HCT116 (cell line): Measurements from ENCODE around the gene CLDN15.

Experiments
- CEBPB ChIP-seq: IDR thresholded peaks from 2 replicates; pipeline ENCODE4 v1.6.1; 2012; ENCODE audit warnings: low read depth
- EZH2 ChIP-seq: fragments of 200-600 bp; sonication (generic); IDR thresholded peaks from 2 replicates; pipeline ENCODE4 v1.6.1; 2017; ENCODE audit warnings: antibody characterized with exemption, mixed run types
- EZH2phosphoT487 ChIP-seq: fragments of 200-600 bp; IDR thresholded peaks from 2 replicates; pipeline ENCODE4 v1.6.1; 2018; ENCODE audit warnings: antibody characterized with exemption, borderline replicate concordance
- FOSL1 ChIP-seq: IDR thresholded peaks from 2 replicates; pipeline ENCODE4 v1.6.1; 2012; ENCODE audit warnings: low read depth
- POLR2A ChIP-seq: IDR thresholded peaks from 2 replicates; pipeline ENCODE4 v1.7.0; 2011; ENCODE audit warnings: borderline replicate concordance; ENCODE audit not compliant: insufficient read depth, insufficient read length; ENCODE audit errors: extremely low read depth
- POLR2AphosphoS5 ChIP-seq: IDR thresholded peaks from 2 replicates; pipeline ENCODE4 v1.6.1; 2011; ENCODE audit warnings: mild to moderate bottlenecking, low read depth, low read length, moderate library complexity
- SP1 ChIP-seq: IDR thresholded peaks from 2 replicates; pipeline ENCODE4 v1.6.1; 2012; ENCODE audit warnings: low read depth
- YY1 ChIP-seq: IDR thresholded peaks from 2 replicates; pipeline ENCODE4 v1.6.1; 2011; ENCODE audit warnings: low read length, low read depth, moderate library complexity, mild to moderate bottlenecking; ENCODE audit not compliant: insufficient replicate concordance; ENCODE audit errors: extremely low read depth
- TF ChIP-seq, protein P1 (sequence below), 3 experiments: fragments of 200-600 bp in 1 of 3; sonication (generic) in 1 of 3; IDR thresholded peaks in 2 of 3; conservative IDR thresholded peaks in 1 of 3; 2 replicates each; pipeline ENCODE4 v1.5.1; 2012 to 2017; ENCODE audit warnings: low read depth in 2 of 3, low read length in 2 of 3, antibody characterized with exemption in 1 of 3, borderline replicate concordance in 1 of 3, control low read depth in 1 of 3, mild to moderate bottlenecking in 1 of 3, mixed read lengths in 1 of 3, mixed run types in 1 of 3, moderate library complexity in 1 of 3; ENCODE audit not compliant: insufficient read depth in 1 of 3
- TF ChIP-seq, protein P2 (sequence below): IDR thresholded peaks from 2 replicates; pipeline ENCODE4 v1.6.1; 2012
- TF ChIP-seq, protein P3 (sequence below): IDR thresholded peaks from 2 replicates; pipeline ENCODE4 v1.6.1; 2011; ENCODE audit warnings: mild to moderate bottlenecking, low read length, moderate library complexity; ENCODE audit not compliant: insufficient replicate concordance; ENCODE audit errors: extremely low read depth
- TF ChIP-seq, protein P4 (sequence below): IDR thresholded peaks from 2 replicates; pipeline ENCODE4 v1.6.1; 2012

- TF ChIP-seq, protein P1, sequence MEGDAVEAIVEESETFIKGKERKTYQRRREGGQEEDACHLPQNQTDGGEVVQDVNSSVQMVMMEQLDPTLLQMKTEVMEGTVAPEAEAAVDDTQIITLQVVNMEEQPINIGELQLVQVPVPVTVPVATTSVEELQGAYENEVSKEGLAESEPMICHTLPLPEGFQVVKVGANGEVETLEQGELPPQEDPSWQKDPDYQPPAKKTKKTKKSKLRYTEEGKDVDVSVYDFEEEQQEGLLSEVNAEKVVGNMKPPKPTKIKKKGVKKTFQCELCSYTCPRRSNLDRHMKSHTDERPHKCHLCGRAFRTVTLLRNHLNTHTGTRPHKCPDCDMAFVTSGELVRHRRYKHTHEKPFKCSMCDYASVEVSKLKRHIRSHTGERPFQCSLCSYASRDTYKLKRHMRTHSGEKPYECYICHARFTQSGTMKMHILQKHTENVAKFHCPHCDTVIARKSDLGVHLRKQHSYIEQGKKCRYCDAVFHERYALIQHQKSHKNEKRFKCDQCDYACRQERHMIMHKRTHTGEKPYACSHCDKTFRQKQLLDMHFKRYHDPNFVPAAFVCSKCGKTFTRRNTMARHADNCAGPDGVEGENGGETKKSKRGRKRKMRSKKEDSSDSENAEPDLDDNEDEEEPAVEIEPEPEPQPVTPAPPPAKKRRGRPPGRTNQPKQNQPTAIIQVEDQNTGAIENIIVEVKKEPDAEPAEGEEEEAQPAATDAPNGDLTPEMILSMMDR (IDR thresholded peaks at IDR 0.05 in 2 of 3, conservative IDR thresholded peaks at IDR 0.05 in 1 of 3; ENCODE audit: borderline replicate concordance in 1 of 3, insufficient read depth in 1 of 3, low read depth in 2 of 3, low read length in 2 of 3) = no peak
- no peak for TF ChIP-seq SP1
- TF ChIP-seq, protein P2, sequence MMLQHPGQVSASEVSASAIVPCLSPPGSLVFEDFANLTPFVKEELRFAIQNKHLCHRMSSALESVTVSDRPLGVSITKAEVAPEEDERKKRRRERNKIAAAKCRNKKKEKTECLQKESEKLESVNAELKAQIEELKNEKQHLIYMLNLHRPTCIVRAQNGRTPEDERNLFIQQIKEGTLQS = no peak
- no peak for TF ChIP-seq EZH2
- TF ChIP-seq POLR2A = no peak
- no peak for TF ChIP-seq EZH2phosphoT487
- TF ChIP-seq CEBPB = no peak
- TF ChIP-seq, protein P3, sequence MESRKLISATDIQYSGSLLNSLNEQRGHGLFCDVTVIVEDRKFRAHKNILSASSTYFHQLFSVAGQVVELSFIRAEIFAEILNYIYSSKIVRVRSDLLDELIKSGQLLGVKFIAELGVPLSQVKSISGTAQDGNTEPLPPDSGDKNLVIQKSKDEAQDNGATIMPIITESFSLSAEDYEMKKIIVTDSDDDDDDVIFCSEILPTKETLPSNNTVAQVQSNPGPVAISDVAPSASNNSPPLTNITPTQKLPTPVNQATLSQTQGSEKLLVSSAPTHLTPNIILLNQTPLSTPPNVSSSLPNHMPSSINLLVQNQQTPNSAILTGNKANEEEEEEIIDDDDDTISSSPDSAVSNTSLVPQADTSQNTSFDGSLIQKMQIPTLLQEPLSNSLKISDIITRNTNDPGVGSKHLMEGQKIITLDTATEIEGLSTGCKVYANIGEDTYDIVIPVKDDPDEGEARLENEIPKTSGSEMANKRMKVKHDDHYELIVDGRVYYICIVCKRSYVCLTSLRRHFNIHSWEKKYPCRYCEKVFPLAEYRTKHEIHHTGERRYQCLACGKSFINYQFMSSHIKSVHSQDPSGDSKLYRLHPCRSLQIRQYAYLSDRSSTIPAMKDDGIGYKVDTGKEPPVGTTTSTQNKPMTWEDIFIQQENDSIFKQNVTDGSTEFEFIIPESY = no peak
- TF ChIP-seq POLR2AphosphoS5 = no peak
- TF ChIP-seq YY1 = no peak
- TF ChIP-seq, protein P4, sequence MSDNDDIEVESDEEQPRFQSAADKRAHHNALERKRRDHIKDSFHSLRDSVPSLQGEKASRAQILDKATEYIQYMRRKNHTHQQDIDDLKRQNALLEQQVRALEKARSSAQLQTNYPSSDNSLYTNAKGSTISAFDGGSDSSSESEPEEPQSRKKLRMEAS = no peak
- no peak for TF ChIP-seq FOSL1
These were observed 35.6 kb upstream of the CLDN15 start for GRCh38 chr7:101273206-101273605.
